Measurements from ENCODE around the gene FAM131A. TPM values are rescaled to one million over a fixed set of nuclear protein-coding genes. Genes with fewer than 3 reads are reported as not detected.

FAM131A gene
- total and polyA plus RNA-seq, 2 of the 4 experiments (the other 2 are of a cell fraction), result 10.8 to 19.5 TPM

- TF ChIP-seq, protein P1, sequence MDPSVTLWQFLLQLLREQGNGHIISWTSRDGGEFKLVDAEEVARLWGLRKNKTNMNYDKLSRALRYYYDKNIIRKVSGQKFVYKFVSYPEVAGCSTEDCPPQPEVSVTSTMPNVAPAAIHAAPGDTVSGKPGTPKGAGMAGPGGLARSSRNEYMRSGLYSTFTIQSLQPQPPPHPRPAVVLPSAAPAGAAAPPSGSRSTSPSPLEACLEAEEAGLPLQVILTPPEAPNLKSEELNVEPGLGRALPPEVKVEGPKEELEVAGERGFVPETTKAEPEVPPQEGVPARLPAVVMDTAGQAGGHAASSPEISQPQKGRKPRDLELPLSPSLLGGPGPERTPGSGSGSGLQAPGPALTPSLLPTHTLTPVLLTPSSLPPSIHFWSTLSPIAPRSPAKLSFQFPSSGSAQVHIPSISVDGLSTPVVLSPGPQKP (IDR thresholded peaks at IDR 0.05; ENCODE audit: borderline replicate concordance, low read depth, low read length), result no peak
- ChIA-PET POLR2A (ENCODE audit: unreplicated experiment) (interaction anchor here (0.8 kb wide), 1 partner anchor 15 kb away, joined by 3 read pairs; no protein-coding TSS in a partner anchor), CTCF (interaction anchor here (2.1 kb wide), 1 partner anchor 13 kb away, joined by 9 read pairs; no protein-coding TSS in a partner anchor)
- H3K9ac ChIP-seq (ENCODE audit: low read depth, low read length), result no peak overlapping the region
- H3K27ac ChIP-seq (ENCODE audit: insufficient read depth, low read length), result no peak overlapping the region
- H4K20me1 ChIP-seq (ENCODE audit: insufficient read depth, low read length), result no peaks in the 10 kb centered on the region
- H3K9me3 ChIP-seq (ENCODE audit: control insufficient read depth, insufficient read depth, low read length), result no peaks in the 10 kb centered on the region
- H3K27me3 ChIP-seq (ENCODE audit: control insufficient read depth, insufficient read depth, low read length), result peaks cover 70% of the 10 kb centered on the region
- H3K18ac ChIP-seq (ENCODE audit: low read depth, low read length), result no peak overlapping the region
- no peak overlapping the region for H3K4me2 ChIP-seq (ENCODE audit: low read depth, low read length)
- H2AFZ ChIP-seq (replicated peaks; ENCODE audit: low read length, poor library complexity), result no peak overlapping the region
- H3K4me3 ChIP-seq (ENCODE audit: insufficient read depth, low read depth, low read length), result no peak overlapping the region
- dilution Hi-C loops (cut with HindIII; ENCODE audit: low sequenced_read_pairs, unreplicated experiment), result no loop called here
- H4K8ac ChIP-seq (ENCODE audit: low read depth in 2 of 2, low read length in 2 of 2), result no peak overlapping the region
- peaks cover 2% of the 10 kb centered on the region; the same call in 1 of the 2 replicates for H3K4me1 ChIP-seq (ENCODE audit: control insufficient read depth, insufficient read depth, low read length)
- DNase-seq (no peak), ATAC-seq (ENCODE audit: low read depth) (no peak)
- no peak overlapping the region for H3K14ac ChIP-seq (replicated peaks; ENCODE audit: low read depth, low read length)
- WGBS, 2 experiments (ENCODE audit: extremely low coverage in 2 of 2, insufficient read length in 1 of 2), result 82% methylated on average over 7 of the region's 9 CpGs; no CpG with 5 or more reads in 1 of the 2 experiments
- H2BK20ac ChIP-seq (ENCODE audit: low read depth, low read length), result no peak overlapping the region
- no peak overlapping the region for H4K5ac ChIP-seq (ENCODE audit: low read depth, low read length)
- no peak overlapping the region for H2BK15ac ChIP-seq (ENCODE audit: low read depth, low read length)
- H2BK5ac ChIP-seq (ENCODE audit: low read depth, low read length, poor library complexity, severe bottlenecking), result no peak overlapping the region
- no peaks in the 10 kb centered on the region for H3K36me3 ChIP-seq (ENCODE audit: control insufficient read depth, insufficient read depth, low read length)
- no peak overlapping the region for H3K23ac ChIP-seq (ENCODE audit: low read depth, low read length)
- H3K9me1 ChIP-seq (ENCODE audit: insufficient read depth, low read length), result no peaks in the 10 kb centered on the region
- no peak overlapping the region for H2AK5ac ChIP-seq (ENCODE audit: low read depth, low read length)
- no peaks in the 10 kb centered on the region for H3K79me1 ChIP-seq (ENCODE audit: low read depth in 1 of 2, low read length in 2 of 2)
- intact Hi-C loops (cut with micrococcal nuclease), result no loop called here
- H3K4ac ChIP-seq (ENCODE audit: low read depth, low read length), result no peak overlapping the region
- no TSS peak for BruUV-seq (replicated peaks)
- H3K56ac ChIP-seq (ENCODE audit: extremely low read depth, insufficient read depth, low read length), result no peak overlapping the region
- H4K91ac ChIP-seq (ENCODE audit: insufficient read depth, low read depth, low read length), result no peak overlapping the region
- H2AK9ac ChIP-seq (replicated peaks; ENCODE audit: low read depth, low read length, poor library complexity), result no peak overlapping the region
- H2BK120ac ChIP-seq (ENCODE audit: low read depth, low read length), result no peak overlapping the region
- in situ Hi-C loops (cut with MboI; ENCODE audit: low sequenced_read_pairs), result no loop called here
Observed at GRCh38 chr3:184384342-184384741, 46.9 kb downstream of the FAM131A start.

Measured in IMR-90 (cell line).